Eye (tissue), 1 donor: ENCODE results near the gene UBE2F.
"Not testable (repeated sequence)": the region's sequence is repeated elsewhere in the genome, so short reads cannot be mapped to it uniquely, and the experiment has no call there.

ENCODE experiments used
- DNase-seq: peaks from one replicate; pipeline ENCODE4 v3.0.0-alpha.2; 2015

The UBE2F gene

DNA sequence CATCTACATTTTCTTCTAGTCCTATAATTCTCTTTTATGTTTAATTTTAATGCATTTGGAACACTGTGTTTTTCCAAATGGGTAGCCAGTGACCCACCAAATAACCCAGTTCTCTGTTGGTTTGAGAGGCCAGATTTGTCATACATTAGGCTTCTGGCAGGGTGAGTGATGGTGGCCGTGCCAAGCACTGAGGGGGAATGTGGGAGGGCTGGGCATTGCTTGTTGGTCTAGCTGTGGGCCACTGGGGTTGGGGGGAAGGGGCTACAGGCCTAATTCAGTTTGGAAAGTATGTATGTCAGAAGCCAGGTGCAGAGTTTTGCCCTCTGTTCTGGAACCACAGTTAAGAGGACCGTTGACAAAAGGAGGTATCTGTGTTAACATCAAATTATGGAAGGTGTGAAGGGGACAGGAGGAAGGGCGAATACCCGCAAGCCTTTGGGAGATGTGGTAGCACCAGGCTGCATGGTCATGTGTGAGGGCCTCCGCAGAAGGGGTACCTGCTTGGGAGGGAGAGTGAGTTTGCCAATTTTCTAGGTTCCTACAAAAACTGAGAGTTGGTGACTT, 55.9 kb downstream of the UBE2F start:
- DNase-seq: no peak

DNA sequence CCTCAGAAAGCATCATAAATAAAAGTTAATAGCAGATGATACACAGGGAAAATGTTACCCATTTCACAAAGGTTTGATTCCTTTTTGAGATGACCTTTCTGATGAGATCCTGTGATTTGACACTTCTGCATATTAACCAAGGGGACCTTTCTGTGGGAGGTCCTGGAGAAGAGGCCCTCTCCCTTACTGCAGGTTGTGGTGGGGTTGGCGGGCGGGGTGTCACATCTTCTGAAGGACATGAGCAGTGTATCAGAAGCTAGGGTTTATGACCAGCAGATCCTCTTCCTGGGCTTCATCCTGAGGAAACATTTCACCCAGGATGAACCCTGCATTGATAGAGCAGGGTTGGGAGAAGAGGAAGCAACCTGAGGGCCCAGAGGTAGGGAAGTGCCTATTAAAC, 56.8 kb downstream of the UBE2F start:
- no peak for DNase-seq

DNA sequence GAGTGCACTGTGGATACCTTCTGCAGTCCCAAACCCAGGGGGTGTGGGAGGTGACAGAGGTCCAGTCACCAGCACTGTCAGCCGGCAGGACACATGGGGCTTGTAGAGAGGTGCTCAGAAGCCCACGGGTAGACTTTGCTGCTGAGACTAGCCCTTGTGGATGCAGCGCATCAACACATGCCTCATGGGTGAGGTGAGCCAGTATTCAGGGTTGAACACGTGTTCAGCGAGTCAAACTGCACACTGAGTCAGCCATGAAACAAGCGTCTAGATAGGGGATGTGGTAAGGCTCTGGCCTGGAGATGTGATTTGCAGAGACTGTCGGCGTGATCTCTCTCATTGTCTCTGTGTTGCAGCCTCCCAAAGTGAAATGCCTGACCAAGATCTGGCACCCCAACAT, 58.2 kb downstream of the UBE2F start:
- no peak for DNase-seq

DNA sequence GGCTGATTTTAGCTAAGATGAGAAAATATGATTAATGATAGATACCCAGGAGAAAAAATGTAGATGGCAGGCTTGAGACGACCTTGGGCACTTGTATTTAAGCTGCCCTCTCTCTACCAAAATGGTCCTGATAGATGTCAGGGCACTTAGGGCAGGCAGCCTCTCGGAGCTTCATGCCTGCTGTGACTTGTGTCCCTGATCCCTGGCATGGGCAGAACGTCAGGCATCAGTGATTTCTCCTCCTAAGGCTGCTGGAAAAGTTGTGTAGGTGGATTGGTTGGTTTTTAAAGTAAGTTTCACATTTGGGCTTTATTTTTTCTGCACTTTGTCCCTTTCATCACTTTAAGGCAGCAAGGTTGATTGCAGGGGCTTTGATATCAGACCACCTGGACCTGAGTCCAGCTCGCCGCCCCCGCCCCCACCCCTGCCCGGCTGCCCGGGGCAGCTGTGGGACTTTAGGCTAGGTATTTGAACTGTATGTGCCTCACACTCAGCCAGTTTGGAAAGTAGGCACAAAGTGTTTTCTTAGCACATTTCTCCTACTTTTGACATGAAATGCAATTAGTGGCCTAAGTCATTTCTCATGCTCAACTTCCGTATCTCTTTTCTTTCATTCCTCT, 59.0 kb downstream of the UBE2F start:
- no peak for DNase-seq

DNA sequence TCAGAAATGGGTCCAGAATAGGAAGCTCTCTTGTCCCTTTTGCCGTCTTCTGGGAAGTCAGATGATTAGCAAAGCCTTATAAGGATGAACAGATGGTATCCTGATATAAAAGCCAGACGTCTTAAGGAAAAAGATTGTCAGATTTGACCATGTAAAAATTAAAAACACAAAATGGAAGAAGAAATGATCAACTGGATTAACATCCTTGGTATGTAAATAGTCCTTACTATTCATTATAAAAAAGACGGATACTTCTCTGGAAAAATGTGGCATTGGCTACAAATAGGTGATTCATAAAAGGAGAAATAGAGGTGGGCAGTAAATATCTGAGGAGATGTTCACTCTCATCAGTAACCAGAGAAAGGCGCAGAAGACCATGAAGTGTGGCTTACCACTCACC, 60.2 kb downstream of the UBE2F start:
- no peak for DNase-seq

DNA sequence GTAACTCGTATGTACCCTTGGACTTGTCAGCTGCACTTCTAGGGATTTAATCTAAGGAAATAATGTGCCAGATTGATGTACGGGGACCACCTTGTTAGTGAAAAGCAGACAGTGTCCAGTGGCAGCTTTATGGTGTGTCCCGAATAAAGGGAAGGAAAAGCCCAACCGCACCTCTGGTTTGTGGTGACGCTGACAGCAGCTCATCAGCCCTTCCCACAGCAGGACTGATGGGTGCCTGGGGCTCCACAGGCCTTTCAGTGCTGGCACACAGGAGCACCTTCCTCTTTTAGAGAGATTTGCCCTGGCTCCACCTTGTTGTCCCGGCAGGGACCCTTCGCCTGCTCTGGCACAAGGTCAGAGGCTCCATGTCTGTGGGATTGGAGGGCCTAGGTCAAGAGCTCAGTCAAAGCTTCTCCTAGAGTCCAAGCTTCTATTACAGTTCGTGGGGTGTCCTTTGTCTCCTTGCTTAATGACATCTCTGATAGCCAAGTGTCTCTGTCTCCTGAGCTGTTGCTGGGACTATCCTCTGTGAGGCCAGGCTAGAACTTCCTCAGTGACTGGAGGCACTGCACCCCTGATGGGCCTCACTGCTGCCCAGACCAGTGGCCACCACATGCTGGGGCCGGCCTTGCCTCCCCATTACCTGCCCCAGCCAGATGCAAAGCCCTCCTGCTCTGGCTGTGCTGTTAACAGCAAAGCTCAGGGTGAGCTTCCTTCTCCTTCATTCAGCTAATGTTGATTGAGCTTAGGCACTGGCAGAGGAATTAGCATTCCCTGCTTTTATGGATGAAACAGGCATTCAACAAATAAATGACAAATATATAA, 61.0 kb downstream of the UBE2F start:
- no peak for DNase-seq

DNA sequence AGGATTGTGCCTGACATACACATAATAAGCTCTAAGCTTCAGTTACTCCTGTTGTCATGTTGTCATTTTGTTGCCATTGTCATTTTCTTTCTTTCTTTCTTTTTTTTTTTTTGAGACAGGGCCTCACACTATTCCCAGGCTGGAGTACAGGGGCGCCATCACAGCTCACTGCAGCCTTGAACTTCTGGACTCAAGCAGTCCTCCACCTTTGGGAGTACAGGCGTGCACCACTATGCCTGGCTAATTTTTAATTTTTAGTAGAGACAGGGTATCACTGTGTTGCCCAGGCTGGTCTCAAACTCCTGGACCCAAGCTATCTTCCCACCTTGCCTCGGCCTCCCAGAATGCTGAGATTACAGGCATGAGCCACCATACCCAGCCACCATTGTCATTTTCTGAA, 63.0 kb downstream of the UBE2F start:
- DNase-seq: no peak

DNA sequence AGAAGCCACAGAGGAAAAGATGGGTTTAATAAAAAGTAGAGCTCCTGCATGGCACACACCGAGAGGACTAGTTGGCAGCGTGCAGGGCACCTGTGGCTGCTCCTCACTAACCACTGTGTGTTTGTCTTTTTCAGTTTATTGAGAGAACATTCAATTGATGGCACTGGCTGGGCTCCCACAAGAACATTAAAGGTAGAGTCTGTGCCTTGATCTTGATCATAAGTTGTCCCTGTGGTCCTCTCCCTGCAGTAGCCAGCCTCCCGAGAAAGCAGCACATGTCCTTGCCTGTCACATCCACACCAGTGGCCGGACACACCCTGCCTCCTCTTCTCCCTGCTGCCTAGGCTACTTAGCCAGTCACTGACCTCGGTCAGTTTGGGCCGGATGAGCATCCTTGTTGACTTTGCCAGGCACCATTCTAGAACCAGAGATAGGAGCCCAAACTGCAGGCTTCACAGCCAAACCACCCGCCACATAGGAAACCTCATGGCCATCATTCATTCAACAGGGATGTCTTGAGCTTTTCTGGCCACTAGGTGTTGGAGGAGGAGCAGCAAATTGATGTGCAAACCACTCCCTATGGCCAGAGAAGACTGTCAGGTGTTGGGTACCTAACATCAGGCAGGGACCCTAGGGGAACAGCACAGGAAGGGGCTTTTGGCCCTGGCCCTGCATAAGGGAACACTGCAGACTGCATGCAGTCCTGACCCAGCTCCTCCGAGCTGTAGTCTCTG, 63.8 kb downstream of the UBE2F start:
- no peak for DNase-seq

DNA sequence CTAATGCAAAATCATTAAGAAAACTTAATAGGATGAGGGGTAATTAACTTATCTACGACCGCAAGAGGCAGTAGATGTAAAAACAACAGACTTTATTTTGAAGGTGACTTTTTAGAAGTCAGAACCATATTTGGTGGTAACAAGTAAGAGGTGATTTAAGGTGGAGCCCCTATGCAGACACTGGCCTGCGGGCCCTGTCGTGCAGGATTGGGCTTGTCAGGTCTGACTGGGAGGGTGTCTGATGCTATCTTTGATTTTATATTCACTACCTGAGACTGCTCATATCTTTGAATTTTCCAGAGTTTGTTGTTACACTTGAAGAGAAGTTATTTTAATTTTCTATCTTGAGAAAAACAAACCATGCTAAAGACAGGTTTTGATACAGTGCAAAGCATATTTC, 64.9 kb downstream of the UBE2F start:
- DNase-seq: peak; percentile 5

DNA sequence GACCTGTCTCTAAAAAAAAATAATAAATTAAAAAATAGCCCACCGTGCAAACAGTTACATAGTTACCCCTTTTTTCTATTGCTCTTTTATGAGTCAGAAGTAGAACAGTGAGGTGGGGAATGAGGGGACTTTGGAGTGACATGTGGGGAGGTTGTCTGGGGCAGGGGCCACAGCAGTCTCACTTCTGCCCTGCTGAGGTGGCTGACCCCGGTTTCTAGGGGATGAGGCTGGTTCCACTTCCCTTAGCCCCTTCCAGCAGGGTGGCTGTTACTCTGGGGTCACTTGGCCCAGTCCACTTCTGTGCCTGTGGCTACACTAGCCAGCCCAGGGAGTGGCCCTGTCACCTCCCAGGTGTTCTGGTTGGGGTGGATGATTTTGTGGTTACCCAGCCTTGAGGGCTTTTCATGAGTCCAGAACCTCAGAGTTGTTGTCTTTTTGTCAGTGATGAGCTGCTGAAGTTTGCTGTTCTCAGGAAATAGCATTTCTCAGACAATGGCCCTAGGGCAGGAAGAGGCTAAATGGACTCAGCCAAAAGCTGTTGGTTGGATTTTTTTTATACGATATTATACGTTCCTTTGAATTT, 66.0 kb downstream of the UBE2F start:
- no peak for DNase-seq

DNA sequence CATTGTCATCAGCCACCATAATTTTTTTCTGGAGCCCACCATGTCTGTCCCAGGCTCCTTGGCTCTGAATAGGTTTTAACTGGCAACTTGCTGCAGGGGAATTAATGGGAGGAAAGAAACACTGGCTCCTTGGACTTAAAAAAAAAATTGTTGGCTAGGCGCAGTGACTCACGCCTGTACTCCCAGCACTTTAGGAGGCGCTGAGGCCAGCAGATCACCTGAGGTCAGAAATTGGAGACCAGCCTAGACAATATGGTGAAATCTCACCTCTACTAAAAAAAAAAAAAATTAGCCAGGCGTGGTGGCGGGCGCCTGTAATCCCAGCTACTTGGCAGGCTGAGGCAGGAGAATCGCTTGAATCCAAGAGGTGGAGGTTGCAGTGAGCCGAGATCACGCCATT, 67.2 kb downstream of the UBE2F start:
- not testable (repeated sequence) for DNase-seq

DNA sequence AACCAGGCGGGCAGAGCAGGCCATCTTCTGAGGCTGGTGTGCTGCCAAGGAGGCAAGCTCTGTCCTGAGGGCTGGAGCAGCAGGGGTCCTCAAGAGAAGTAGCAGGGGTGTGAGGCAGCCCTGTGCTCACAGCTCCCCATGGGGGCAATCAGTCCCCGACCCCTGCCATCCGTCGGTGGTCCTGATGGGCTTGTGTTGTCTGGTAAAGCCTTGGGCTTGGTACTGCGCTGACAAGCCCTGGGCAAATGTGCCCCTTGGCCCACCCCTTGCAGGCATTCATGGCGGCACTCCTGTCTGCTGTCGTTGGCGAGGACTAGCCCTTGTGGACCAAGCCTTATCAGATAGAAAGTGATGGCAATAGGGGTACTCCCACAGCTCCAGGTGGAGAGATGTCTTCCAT, 71.4 kb downstream of the UBE2F start:
- no peak for DNase-seq

DNA sequence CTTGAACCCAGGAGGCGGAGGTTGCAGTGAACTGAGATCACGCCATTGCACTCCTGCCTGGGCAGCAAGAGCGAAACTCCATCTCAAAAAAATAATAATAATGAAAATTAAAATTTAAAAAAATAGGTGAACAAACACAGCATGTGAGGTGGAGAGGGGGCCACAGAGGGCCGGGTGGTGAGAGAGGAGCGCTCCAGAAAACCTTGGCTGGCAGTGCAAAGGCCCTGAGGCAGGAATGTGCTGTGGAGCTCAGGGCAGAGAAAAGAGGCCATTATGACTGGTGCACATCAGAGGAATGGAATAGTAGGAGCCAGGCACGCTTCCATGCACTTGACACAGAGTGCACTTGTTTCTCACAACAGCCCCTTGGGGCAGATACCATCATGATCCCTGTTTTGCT, 72.3 kb downstream of the UBE2F start:
- no peak for DNase-seq

DNA sequence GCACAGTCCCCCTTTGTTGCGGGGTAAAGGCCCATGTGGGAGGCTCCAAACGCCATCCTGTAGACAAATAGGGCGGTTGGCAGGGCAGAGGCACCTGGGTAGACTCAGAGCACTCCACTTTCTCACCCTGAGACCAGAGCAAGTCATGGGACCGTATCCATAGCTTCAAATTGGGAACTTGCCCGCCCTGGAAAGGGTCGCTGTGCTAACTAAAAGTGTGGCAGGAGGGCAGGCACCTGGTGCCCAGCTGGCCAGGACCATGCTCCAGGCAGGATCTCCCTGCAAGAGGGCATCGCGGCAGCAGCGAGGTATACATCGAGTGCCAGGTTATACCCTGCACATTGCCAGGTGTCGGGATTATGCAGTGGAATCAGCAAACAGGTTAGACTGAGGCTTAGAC, 73.2 kb downstream of the UBE2F start:
- DNase-seq: no peak

DNA sequence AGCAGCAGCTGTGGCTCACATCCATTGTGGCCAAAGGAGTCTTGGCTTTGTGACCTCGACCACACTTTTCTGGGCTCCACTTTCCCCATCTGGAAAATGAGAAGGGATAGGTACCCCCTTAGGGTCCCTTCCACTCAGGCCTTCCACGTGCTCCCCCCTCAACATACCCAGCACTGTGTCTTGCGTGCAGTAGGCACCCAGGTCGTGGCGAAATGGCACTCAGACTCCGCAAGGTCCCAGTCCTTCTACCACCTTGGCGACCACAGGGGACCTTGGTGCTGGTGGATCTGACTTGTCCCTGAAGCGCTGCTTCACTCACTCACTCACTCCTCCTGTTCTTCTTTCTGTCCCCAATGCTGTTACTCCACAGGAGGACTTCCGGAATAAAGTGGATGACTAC, 74.1 kb downstream of the UBE2F start:
- DNase-seq: no peak

DNA sequence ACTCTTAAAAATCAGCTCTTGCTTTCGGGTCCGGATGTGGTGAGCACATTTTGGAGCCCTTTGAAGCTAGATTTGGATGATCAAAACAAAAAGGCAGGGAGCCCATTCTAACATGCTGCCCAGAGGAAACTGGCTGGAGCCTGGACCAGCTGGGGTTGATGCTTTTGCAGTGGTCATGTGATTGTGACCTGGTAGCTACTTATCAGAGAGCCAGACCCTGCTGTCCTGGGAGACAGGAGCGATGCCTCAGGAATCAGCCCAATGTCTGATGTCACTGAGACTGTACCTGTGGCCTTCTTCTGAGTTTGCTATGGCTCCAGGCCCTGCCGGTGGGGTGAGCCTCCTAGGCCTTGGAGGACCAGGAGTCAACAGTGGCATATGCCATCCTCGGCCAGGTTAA, 75.3 kb downstream of the UBE2F start:
- no peak for DNase-seq

DNA sequence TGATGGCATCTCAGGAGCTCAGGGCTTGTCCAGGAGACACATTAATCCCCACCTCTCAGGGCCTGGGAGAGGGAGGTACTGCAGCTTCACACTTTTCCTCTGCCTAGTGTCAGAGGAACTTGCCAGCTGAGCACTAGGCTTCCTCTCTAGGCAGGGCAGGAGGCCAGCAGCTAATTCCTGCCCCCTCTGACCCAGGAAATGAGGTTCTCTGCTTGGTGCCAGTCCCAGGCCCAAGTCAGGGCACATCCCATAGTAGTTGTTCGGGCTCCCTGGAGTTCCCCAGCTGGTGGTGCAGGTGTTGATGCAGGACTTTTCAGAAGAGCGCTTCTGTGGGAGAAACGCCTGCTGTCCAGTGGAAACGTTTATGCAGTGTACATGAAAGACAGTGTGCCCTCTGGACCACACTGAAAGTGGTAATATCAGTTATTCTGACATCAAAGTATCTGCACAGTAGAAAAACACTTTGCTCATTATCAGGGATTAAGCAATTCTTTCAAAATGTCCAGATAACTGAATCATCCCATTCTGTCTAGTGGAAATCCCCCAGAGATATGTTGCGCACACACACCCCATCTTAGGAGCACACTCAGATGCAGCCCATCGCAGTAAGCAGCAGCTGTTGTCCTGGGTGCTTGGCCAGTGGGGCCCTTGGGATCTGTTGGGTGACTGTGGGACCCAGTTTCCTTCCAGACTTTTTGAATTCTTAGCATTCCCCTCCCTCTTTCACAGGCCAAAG, 76.2 kb downstream of the UBE2F start:
- no peak for DNase-seq

DNA sequence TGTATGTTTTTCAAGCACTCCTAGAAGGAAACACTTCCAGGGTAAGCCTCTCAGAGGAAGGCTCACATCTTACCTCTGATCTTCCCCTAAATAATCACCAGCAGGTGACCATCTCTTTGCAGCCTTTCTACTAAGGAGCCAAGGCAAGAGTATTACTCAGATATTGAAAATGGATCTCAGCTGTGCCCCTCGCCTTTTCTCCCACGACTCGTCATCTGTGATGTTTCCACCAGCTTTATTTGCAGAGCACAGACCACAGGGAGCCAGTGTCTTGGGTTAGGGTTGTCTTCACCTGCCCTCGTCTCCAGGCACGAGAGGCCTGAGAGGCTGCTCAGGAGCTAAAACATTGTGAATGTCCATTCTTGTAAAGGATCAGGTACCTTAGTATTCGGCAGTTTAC, 77.0 kb downstream of the UBE2F start:
- DNase-seq: no peak

DNA sequence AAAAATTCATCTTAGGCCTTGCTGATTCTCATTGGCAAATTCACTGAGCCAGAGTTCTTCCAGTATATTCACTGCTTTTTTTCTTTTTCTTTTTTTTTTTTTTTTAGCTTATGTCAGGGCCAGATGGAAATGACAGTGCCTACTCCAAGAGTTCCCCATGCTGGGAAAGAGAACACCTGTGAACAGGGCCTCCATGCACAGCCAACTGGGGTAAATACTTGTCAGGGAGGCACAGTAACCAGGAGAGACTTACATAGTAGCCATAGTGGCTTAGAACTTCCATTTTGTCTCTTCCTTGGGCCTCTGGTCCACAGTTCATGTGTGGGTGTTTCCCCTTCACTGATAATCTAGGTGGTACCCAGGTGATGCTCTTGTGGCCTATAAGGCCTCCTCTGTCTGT, 78.8 kb downstream of the UBE2F start:
- DNase-seq: no peak

DNA sequence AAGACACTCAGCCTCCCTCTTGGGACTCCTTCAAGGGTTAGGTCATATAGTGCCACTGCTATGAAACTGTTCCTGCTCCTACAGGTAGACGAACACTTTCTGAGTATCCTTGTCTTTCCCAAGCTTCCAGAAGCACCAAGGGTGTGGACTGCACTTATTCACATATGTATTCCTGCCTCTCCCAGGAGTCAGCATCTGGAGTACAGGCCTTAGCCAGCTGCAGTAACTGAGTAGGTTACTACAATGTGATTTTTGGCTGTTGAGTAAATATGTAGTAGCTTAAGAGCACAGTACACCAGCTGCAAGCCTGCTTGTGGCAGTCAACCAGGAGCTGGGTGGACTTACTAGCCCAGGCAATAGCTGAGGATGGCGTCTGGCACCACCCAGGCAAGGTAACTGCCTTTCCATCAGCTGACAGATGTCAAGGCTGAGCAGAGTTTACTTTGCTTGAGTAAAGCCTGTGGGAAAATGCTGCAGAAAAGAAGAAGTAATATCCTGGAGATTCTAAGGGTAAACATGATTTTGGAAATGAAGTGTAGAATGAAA, 80.0 kb downstream of the UBE2F start:
- DNase-seq: no peak

DNA sequence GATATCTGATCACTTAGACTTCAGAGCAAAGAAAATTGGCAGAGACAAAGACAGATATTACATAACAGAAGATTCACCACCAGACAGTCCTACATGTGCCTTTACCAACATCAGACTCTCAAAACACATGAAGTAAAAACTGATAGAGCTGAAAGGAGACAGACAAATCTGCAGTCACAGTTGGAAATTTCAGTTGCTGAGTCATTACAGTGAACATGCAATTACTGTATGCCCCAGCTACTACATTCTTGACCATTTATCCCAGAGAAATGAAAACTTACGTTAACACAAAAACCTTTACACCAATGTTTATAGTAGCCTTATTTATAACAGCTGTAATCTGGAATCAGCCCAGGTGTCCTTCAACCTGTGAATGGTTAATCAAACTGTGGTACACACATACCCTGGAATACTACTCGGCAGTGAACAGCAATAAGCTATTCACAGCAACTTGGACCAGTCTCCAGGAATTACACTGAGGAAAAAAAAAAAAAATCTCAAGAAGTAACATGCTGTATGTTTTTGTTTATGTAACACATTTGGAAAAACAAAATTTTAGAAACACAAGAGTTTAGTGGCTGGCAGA, 86.5 kb downstream of the UBE2F start:
- no peak for DNase-seq

DNA sequence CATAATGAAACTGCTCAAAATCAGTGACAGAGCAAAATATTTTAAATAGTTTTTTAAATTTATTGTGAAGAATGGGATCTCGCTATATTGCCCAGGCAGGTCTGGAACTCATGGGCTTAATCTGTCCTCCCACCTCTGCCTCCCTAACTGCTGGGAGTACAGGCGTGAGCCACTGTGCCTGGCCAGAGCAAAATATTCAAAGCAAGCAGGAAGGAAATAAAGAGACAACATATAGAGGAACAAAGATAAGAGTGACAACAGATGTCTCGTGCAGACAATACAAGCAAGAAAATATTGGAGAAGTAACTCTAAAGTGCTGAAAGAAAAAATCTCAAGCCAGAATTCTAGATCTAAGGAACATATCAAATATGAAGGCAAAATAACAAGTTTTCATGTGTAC, 89.0 kb downstream of the UBE2F start:
- DNase-seq: no peak
